Peyer's patch (tissue), 4 donors: Measurements from ENCODE around the gene TIGIT.

Experiments
- POLR2A ChIP-seq, 2 donors: fragments of 450-650 bp; IDR thresholded peaks; one replicate each; pipeline ENCODE4 v1.5.1; 2017; ENCODE audit warnings: antibody characterized with exemption in 2 of 2, mild to moderate bottlenecking in 2 of 2, moderate library complexity in 2 of 2
- TF ChIP-seq, protein P1 (sequence below), 6 experiments: fragments of 450-650 bp in 4 of 6; fragments of 200-600 bp in 2 of 6; sonication (generic) in 1 of 6; IDR thresholded peaks; one replicate each; pipeline ENCODE4 v1.5.1; 2017 to 2019; ENCODE audit warnings: antibody characterized with exemption in 6 of 6, mild to moderate bottlenecking in 3 of 6, moderate library complexity in 1 of 6

DNA sequence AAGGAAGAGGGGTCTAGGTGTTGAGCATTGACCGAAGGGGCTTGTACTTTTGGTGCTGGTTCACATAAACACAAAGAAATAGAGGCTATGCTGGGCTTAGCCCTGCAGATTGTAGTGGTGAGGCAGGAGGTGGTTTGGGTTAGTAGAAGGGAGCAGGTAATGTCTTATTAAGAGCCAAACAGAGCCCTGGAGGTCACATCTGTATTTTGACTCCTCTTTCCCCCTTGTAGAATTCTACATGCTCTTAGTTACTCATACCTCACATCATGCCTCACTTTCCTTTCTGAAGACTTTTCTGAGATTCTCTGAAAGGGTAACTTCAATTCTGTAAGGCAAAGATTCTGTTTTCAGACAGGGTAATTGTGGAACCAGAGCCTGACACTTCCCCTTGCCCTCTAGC, 40.3 kb upstream of the TIGIT start:
- no peak for TF ChIP-seq POLR2A (IDR thresholded peaks at IDR 0.05)
- TF ChIP-seq, protein P1, sequence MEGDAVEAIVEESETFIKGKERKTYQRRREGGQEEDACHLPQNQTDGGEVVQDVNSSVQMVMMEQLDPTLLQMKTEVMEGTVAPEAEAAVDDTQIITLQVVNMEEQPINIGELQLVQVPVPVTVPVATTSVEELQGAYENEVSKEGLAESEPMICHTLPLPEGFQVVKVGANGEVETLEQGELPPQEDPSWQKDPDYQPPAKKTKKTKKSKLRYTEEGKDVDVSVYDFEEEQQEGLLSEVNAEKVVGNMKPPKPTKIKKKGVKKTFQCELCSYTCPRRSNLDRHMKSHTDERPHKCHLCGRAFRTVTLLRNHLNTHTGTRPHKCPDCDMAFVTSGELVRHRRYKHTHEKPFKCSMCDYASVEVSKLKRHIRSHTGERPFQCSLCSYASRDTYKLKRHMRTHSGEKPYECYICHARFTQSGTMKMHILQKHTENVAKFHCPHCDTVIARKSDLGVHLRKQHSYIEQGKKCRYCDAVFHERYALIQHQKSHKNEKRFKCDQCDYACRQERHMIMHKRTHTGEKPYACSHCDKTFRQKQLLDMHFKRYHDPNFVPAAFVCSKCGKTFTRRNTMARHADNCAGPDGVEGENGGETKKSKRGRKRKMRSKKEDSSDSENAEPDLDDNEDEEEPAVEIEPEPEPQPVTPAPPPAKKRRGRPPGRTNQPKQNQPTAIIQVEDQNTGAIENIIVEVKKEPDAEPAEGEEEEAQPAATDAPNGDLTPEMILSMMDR (IDR thresholded peaks at IDR 0.05), result no peak
